Measurements from ENCODE around the gene ABCA13.

- TF ChIP-seq, protein P1, sequence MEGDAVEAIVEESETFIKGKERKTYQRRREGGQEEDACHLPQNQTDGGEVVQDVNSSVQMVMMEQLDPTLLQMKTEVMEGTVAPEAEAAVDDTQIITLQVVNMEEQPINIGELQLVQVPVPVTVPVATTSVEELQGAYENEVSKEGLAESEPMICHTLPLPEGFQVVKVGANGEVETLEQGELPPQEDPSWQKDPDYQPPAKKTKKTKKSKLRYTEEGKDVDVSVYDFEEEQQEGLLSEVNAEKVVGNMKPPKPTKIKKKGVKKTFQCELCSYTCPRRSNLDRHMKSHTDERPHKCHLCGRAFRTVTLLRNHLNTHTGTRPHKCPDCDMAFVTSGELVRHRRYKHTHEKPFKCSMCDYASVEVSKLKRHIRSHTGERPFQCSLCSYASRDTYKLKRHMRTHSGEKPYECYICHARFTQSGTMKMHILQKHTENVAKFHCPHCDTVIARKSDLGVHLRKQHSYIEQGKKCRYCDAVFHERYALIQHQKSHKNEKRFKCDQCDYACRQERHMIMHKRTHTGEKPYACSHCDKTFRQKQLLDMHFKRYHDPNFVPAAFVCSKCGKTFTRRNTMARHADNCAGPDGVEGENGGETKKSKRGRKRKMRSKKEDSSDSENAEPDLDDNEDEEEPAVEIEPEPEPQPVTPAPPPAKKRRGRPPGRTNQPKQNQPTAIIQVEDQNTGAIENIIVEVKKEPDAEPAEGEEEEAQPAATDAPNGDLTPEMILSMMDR (IDR thresholded peaks at IDR 0.05), result no peak
- no peak for TF ChIP-seq POLR2AphosphoS5 (IDR thresholded peaks at IDR 0.05)
- TF ChIP-seq EP300 (IDR thresholded peaks at IDR 0.05; ENCODE audit: low read depth), result no peak
These were observed 271.8 kb downstream of the ABCA13 start for GRCh38 chr7:48443051-48443450.
